ENCODE measurements around the gene PTGES3L. TPM values are rescaled to one million over a fixed set of nuclear protein-coding genes. Genes with fewer than 3 reads are reported as not detected.
"Not testable (repeated sequence)": the region's sequence is repeated elsewhere in the genome, so short reads cannot be mapped to it uniquely, and the experiment has no call there.

Gene PTGES3L
- total RNA-seq, 2 donors from 2014 or later: 1.4 to 2.7 TPM

GRCh38 chr17:42975265-42975664, 4.6 kb downstream of the PTGES3L start:
- Mint-ChIP-seq H3K27ac (no peak overlapping the region), H3K36me3 (ENCODE audit: low read depth) (peaks cover 4% of the 10 kb centered on the region), H3K27me3 (no peaks in the 10 kb centered on the region), H3K9me3 (no peaks in the 10 kb centered on the region), H3K4me1 (peaks cover 6% of the 10 kb centered on the region), H3K4me3 (no peak overlapping the region)
- no peak for ATAC-seq (replicated peaks)

GRCh38 chr17:42973323-42973722, 6.6 kb downstream of the PTGES3L start:
- not testable (repeated sequence) for H3K27ac Mint-ChIP-seq, H3K9me3 Mint-ChIP-seq

GRCh38 chr17:42971589-42971988, 8.3 kb downstream of the PTGES3L start:
- no peak overlapping the region for H3K4me3 Mint-ChIP-seq
- H3K36me3 Mint-ChIP-seq (ENCODE audit: low read depth): no peaks in the 10 kb centered on the region
- ATAC-seq (replicated peaks): no peak
- no peak overlapping the region for H3K27ac Mint-ChIP-seq
- H3K27me3 Mint-ChIP-seq: no peaks in the 10 kb centered on the region
- H3K4me1 Mint-ChIP-seq: no peaks in the 10 kb centered on the region
- H3K9me3 Mint-ChIP-seq: no peaks in the 10 kb centered on the region

More at GRCh38 chr17:42973323-42973722, 6.6 kb downstream of the PTGES3L start:
- H3K4me3 Mint-ChIP-seq; H3K4me1 Mint-ChIP-seq; H3K36me3 Mint-ChIP-seq (ENCODE audit: low read depth); H3K27me3 Mint-ChIP-seq; ATAC-seq (replicated peaks): not testable (repeated sequence)

GRCh38 chr17:42969001-42969581, 10.8 kb downstream of the PTGES3L start:
- H3K9me3 Mint-ChIP-seq: no peaks in the 10 kb centered on the region
- H3K27me3 Mint-ChIP-seq: no peaks in the 10 kb centered on the region
- ATAC-seq (replicated peaks): no peak
- no peak overlapping the region for H3K4me3 Mint-ChIP-seq
- H3K27ac Mint-ChIP-seq: no peak overlapping the region
- peaks cover 5% of the 10 kb centered on the region for H3K36me3 Mint-ChIP-seq (ENCODE audit: low read depth)
- peaks cover 5% of the 10 kb centered on the region for H3K4me1 Mint-ChIP-seq

GRCh38 chr17:42967925-42968324, 12.0 kb downstream of the PTGES3L start:
- Mint-ChIP-seq H3K4me3 (no peak overlapping the region), H3K9me3 (no peaks in the 10 kb centered on the region), H3K27me3 (no peaks in the 10 kb centered on the region), H3K27ac (no peak overlapping the region), H3K36me3 (ENCODE audit: low read depth) (peaks cover 16% of the 10 kb centered on the region), H3K4me1 (peaks cover 12% of the 10 kb centered on the region)
- no peak for ATAC-seq (replicated peaks)

- Mint-ChIP-seq H3K27ac (peak within 1 kb of the TSS; percentile 85), H3K4me3 (peak within 1 kb of the TSS; percentile 85), H3K27me3 (no peaks in the 10 kb centered on the region), H3K36me3 (ENCODE audit: low read depth) (peaks cover 52% of the 10 kb centered on the region), H3K4me1 (peaks cover 12% of the 10 kb centered on the region), H3K9me3 (no peaks in the 10 kb centered on the region)
- ATAC-seq (replicated peaks): peak; percentile 99
Observed at GRCh38 chr17:42964161-42964932, 15.5 kb downstream of the PTGES3L start, which contains the start of gene AARSD1. Gene AARSD1 (minus strand): TSS chr17:42964454. CDS start chr17:42964440, 14 bp downstream.

- no peak for ATAC-seq (replicated peaks)
Observed at GRCh38 chr17:42953669-42954068, 26.2 kb downstream of the PTGES3L start.

GRCh38 chr17:42950044-42950783, 29.7 kb downstream of the PTGES3L start:
- no peaks in the 10 kb centered on the region for H3K27me3 Mint-ChIP-seq
- no peaks in the 10 kb centered on the region for H3K9me3 Mint-ChIP-seq
- no peak overlapping the region for H3K4me3 Mint-ChIP-seq
- no peaks in the 10 kb centered on the region for H3K4me1 Mint-ChIP-seq
- peaks cover 76% of the 10 kb centered on the region for H3K36me3 Mint-ChIP-seq (ENCODE audit: low read depth)
- ATAC-seq (replicated peaks): no peak
- no peak overlapping the region for H3K27ac Mint-ChIP-seq

More at GRCh38 chr17:42953669-42954068, 26.2 kb downstream of the PTGES3L start:
- H3K27me3 Mint-ChIP-seq: no peaks in the 10 kb centered on the region
- H3K4me1 Mint-ChIP-seq: no peaks in the 10 kb centered on the region
- H3K4me3 Mint-ChIP-seq: no peak overlapping the region
- H3K9me3 Mint-ChIP-seq: no peaks in the 10 kb centered on the region
- no peak overlapping the region for H3K27ac Mint-ChIP-seq
- H3K36me3 Mint-ChIP-seq (ENCODE audit: low read depth): peaks cover 95% of the 10 kb centered on the region

GRCh38 chr17:42946812-42947211, 33.1 kb downstream of the PTGES3L start:
- Mint-ChIP-seq H3K36me3 (ENCODE audit: low read depth) (peaks cover 42% of the 10 kb centered on the region), H3K27me3 (no peaks in the 10 kb centered on the region), H3K4me1 (no peaks in the 10 kb centered on the region), H3K9me3 (no peaks in the 10 kb centered on the region), H3K27ac (no peak overlapping the region), H3K4me3 (no peak overlapping the region)
- no peak for ATAC-seq (replicated peaks)

- no peak for ATAC-seq (replicated peaks)
- Mint-ChIP-seq H3K4me1 (no peaks in the 10 kb centered on the region), H3K27ac (no peak overlapping the region), H3K4me3 (no peak overlapping the region), H3K27me3 (no peaks in the 10 kb centered on the region), H3K36me3 (ENCODE audit: low read depth) (peaks cover 16% of the 10 kb centered on the region), H3K9me3 (no peaks in the 10 kb centered on the region)
Observed at GRCh38 chr17:42944211-42944610, 35.7 kb downstream of the PTGES3L start.

GRCh38 chr17:42937712-42938596, 41.9 kb downstream of the PTGES3L start:
- no peaks in the 10 kb centered on the region for H3K9me3 Mint-ChIP-seq
- no peaks in the 10 kb centered on the region for H3K36me3 Mint-ChIP-seq (ENCODE audit: low read depth)
- ATAC-seq (replicated peaks): no peak
- peaks cover 4% of the 10 kb centered on the region for H3K27me3 Mint-ChIP-seq
- H3K4me3 Mint-ChIP-seq: no peak overlapping the region
- no peak overlapping the region for H3K27ac Mint-ChIP-seq
- H3K4me1 Mint-ChIP-seq: no peaks in the 10 kb centered on the region

- Mint-ChIP-seq H3K27ac (no peak overlapping the region), H3K36me3 (ENCODE audit: low read depth) (no peaks in the 10 kb centered on the region), H3K27me3 (peaks cover 14% of the 10 kb centered on the region), H3K9me3 (no peaks in the 10 kb centered on the region), H3K4me1 (peaks cover 5% of the 10 kb centered on the region), H3K4me3 (no peak overlapping the region)
- no peak for ATAC-seq (replicated peaks)
Observed at GRCh38 chr17:42929497-42929844, 50.4 kb downstream of the PTGES3L start.

- Mint-ChIP-seq H3K36me3 (ENCODE audit: low read depth) (no peaks in the 10 kb centered on the region), H3K27ac (peak overlapping the region; percentile 20), H3K4me3 (no peak overlapping the region), H3K4me1 (peaks cover 5% of the 10 kb centered on the region), H3K27me3 (peaks cover 12% of the 10 kb centered on the region), H3K9me3 (no peaks in the 10 kb centered on the region)
- peak; percentile 83 for ATAC-seq (replicated peaks)
Observed at GRCh38 chr17:42928714-42929496, 51.0 kb downstream of the PTGES3L start.
